HG03095 (cell line): ENCODE measurements around the gene DHX30.
"Not testable (repeated sequence)": the region's sequence is repeated elsewhere in the genome, so short reads cannot be mapped to it uniquely, and the experiment has no call there.

Source experiments
- ATAC-seq: cut with Tn5 transposase; IDR thresholded peaks from one replicate; pipeline ENCODE4 v1.9.1; 2021; ENCODE audit warnings: moderate library complexity; ENCODE audit not compliant: unreplicated experiment

The DHX30 gene

DNA sequence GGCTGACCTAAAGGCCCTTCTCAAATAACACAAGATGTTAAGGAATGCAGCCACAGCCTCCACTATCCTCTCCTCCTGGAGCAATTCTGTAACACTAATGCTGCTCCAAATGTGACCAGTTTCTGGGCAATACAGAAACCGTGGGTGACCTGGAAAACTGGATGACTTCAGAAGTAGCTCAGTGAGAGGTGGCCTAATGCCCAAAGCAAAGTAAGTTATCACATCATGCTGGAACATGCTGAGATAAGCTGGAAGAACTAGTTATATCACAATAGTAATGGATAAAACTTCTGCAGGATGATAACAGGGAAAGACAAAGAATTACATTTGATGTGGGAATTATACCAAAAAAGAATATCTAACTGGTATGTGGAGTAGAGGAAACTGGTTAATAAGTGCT, 72.0 kb downstream of the DHX30 start:
- ATAC-seq, result no peak

DNA sequence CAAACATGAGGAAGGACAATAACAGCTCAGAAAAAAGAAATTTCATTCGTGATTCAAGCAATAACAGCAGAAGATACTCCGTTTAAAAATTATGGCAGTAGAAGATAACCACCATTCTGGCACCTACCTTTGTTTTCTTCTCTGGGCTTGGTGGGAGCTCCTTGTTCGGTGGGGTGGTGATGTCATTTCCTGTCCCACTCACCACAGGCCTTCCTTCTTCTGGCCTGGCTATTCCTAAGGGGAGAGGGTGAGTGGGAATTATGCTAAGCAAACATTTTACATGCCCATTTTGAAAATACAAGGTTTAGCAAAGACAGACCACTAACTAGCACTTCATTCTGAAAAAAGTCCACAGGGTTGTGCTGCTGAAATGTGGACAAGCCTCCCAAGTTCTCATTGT, 74.4 kb downstream of the DHX30 start:
- ATAC-seq, result no peak

DNA sequence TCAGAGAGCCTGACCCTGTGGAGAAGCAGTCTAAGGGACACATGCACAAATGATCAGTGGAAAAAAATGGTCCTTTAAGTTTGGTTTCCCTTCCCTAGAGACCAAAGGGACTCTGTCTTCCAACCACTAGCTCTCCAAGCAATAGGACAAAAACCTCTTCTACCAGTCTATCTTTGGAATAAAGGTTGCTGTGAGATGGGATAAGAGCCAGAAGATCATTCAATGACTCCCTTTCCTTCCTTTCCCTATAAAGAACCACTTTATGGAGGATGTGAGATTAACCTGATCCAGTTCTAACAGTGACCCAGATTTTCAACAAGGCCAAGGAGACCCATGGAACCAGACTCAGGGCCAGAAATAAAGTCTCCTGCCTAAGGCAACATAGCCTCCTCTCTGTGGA, 74.8 kb downstream of the DHX30 start:
- no peak for ATAC-seq

DNA sequence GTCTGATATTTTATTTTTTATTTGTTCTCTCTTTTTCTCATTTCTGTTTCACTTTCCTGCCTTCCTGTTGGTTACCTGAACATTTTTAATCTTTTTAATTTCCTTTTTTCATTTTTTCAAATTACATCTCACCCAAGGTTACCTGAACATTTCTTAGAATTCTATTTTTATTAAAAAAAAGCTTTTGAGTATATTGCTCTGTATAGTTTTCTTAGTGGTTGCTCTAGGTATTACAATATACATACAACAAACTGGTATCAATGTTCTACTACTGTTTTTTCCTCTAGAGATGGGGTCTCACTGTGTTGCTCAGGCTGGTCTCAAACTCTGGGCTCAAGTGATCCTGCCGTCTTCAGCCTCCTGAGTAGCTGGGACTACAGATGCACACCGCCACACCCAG, 79.4 kb downstream of the DHX30 start:
- ATAC-seq, result no peak

GRCh38 chr3:47884603-47885002, 81.7 kb downstream of the DHX30 start:
- ATAC-seq, result no peak

DNA sequence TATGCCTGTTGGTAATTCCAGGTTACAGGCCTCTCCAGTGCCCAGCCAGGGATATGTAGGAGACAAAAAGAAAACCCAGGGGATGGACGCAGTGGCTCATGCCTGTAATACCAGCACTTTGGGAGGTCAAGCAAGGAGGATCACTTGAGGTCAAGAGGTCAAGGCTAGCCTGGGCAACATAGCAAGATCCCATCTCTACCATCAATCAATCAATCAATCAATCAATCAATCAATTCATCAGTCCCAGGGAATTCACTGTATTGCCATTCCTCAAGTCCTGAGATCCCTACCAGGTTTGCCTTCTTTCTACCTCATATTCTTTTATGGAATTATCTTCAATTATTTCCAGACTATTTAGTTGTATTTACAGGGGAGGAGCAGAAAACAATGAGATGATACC, 82.2 kb downstream of the DHX30 start:
- no peak for ATAC-seq

- ATAC-seq, result not testable (repeated sequence)
Measured at GRCh38 chr3:47887991-47888390, 85.1 kb downstream of the DHX30 start.

GRCh38 chr3:47888986-47889757, 86.2 kb downstream of the DHX30 start:
- ATAC-seq, result no peak

- no peak for ATAC-seq
Measured at GRCh38 chr3:47890126-47890827, 87.3 kb downstream of the DHX30 start.

DNA sequence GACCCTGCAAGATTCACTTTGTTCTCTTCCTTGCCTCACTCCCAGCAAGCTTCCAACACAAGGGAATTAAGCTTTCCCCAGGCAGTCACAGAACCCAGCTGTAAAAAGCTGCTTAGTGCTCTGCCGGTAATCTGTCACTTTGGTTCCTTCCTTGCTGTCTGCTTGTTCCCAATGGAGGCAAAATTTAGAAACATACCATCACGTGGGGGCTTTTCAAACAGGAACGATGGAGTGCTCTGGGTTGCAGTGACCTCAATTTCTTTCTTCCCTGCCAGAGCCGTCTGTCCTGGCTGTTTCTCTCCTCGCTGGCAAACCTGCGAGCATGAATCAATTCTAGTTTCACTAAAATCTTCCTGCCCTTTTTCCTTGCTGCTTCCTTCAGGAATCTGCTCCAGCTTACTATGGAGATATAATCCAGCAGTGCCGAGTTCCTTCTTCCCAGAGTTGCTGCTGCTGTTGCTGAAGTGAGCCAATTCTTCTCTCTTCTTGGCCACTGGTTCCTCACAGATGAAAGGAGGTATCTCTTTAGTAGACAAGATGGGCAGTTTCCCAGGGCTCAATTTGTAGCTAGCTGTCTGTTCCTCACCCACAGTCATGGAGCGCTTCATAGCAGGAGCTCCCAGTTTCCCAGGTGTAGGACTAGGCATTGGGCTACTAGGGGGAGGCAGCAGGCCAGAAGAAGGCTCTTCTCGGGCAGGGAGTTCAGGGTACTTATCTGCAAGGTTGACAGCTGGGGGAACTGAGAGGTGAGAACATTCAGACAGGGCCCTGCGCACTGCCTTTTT, 88.1 kb downstream of the DHX30 start:
- no peak for ATAC-seq

GRCh38 chr3:47891613-47892005, 88.7 kb downstream of the DHX30 start:
- no peak for ATAC-seq

DNA sequence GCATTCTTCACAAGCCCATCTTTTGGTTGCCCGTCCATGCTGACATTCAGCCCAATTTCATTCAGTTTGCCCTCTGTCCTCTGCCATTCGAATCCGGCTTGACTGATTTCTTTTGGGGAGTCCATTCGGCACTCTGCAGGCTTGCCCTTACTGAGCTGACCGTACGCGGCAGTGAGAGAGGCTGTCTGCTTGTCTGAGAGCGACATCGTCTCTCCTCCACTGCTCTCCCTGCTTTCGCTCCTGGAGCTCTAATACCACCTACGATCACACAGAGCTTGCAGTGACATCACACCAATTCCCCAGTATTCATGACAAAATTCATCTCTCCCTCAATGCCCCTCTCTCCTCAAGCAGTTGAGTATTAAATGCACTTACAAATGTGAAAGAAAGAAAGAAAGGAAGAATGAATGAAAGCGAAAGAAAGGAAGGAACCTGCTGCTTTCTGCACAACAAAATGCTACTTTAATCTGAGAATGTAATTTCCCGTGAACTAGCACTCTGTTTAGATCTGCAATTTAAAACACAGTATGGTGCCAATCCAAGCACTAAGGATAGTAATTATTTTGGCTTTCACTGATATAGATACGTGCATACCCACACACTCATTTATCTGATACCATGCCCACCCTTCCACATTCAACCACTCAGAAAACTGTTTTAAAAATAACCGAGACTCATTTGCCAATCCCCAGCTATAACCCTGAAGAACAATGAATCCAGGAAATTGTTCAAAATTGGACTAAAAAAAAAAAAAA, 89.5 kb downstream of the DHX30 start:
- ATAC-seq, result no peak

GRCh38 chr3:47895241-47895640, 92.3 kb downstream of the DHX30 start:
- no peak for ATAC-seq

DNA sequence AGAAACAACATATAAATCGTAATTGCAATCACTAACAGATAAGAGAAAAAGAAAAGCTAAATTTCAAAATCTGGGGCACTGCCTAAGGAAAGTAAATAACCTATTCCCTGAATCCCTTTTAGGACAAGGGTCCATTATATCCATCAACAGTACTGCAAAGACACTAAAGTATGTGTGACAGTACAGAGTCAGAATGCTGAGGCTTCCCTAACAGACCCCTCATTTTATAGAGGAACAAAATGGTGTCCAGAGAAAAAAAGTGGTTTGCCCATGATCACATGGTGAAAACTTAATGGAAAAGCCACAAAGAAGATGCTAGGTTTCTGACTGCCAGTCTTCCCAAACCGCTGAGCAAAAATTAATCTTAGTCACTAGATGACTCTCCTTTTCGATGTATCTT, 93.8 kb downstream of the DHX30 start:
- no peak for ATAC-seq

- no peak for ATAC-seq
Measured at GRCh38 chr3:47897954-47898353, 95.0 kb downstream of the DHX30 start.

DNA sequence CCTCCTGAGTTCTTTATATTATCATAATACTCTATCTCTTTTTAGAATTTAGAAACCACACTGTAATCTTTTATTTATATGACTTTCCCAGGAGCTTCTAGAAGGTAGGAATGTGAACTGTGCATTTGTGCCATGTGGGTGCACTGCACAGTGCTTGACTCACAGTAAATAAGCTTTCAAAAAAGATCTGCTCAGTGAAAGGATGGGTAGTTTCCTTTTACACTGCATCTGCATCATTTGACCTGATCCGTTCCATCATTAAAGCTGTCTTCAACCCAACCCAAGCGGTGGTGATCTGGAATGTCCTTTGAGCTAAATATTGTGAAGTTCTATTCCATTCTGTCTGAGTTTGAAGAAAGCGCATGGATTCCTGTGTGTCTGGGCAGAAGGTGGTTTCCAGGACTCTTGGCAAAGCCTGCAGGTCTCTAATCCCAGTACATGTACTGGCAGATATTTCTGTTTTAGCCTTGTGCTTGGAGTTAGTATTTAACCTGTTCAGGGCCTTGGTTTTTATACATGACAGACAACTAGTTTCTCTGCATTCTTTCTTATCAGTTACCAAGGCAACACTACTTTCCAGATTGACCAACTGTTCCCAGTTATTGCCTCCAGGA, 96.7 kb downstream of the DHX30 start:
- ATAC-seq, result no peak
